Measurements from ENCODE around the gene B4GALNT1. TPM values are rescaled to one million over a fixed set of nuclear protein-coding genes. Genes with fewer than 3 reads are reported as not detected.

Gene B4GALNT1
- total and polyA plus RNA-seq, 2 of the 13 experiments (the other 11 are each of a cell fraction or from before 2014, with no cell fraction given): 4.5 to 5.4 TPM

- TF ChIP-seq CTCF (CRISPR knock-in tag; IDR thresholded peaks at IDR 0.05): no peak
- TF ChIP-seq SAFB2 (CRISPR knock-in tag; IDR thresholded peaks at IDR 0.05; ENCODE audit: borderline replicate concordance, low read depth): no peak
- TF ChIP-seq ZNF556 (CRISPR knock-in tag; IDR thresholded peaks at IDR 0.05; ENCODE audit: borderline replicate concordance): no peak; the same call in 1 of the 2 replicates
- TF ChIP-seq, protein P1, sequence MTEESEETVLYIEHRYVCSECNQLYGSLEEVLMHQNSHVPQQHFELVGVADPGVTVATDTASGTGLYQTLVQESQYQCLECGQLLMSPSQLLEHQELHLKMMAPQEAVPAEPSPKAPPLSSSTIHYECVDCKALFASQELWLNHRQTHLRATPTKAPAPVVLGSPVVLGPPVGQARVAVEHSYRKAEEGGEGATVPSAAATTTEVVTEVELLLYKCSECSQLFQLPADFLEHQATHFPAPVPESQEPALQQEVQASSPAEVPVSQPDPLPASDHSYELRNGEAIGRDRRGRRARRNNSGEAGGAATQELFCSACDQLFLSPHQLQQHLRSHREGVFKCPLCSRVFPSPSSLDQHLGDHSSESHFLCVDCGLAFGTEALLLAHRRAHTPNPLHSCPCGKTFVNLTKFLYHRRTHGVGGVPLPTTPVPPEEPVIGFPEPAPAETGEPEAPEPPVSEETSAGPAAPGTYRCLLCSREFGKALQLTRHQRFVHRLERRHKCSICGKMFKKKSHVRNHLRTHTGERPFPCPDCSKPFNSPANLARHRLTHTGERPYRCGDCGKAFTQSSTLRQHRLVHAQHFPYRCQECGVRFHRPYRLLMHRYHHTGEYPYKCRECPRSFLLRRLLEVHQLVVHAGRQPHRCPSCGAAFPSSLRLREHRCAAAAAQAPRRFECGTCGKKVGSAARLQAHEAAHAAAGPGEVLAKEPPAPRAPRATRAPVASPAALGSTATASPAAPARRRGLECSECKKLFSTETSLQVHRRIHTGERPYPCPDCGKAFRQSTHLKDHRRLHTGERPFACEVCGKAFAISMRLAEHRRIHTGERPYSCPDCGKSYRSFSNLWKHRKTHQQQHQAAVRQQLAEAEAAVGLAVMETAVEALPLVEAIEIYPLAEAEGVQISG (CRISPR knock-in tag; IDR thresholded peaks at IDR 0.05): peak; percentile 69
- TF ChIP-seq ZNF709 (CRISPR knock-in tag; IDR thresholded peaks at IDR 0.05): no peak
- no peak for TF ChIP-seq MATR3 (CRISPR knock-in tag; IDR thresholded peaks at IDR 0.05)
- no peak for TF ChIP-seq SP5 (CRISPR knock-in tag; IDR thresholded peaks at IDR 0.05; ENCODE audit: borderline replicate concordance, low read depth)
- no peak for TF ChIP-seq ZNF75D (CRISPR knock-in tag; IDR thresholded peaks at IDR 0.05; ENCODE audit: borderline replicate concordance)
- TF ChIP-seq KDM5A (IDR thresholded peaks at IDR 0.05; ENCODE audit: borderline replicate concordance, low read length): peak; percentile 40; the same call in 1 of the 2 replicates
- TF ChIP-seq ZNF878 (CRISPR knock-in tag; IDR thresholded peaks at IDR 0.05): no peak
- TF ChIP-seq IKZF1 (IDR thresholded peaks at IDR 0.05): no peak
- no peak for TF ChIP-seq KDM4B (CRISPR knock-in tag; IDR thresholded peaks at IDR 0.05)
- TF ChIP-seq SKIL (CRISPR knock-in tag; IDR thresholded peaks at IDR 0.05; ENCODE audit: borderline replicate concordance): no peak
- TF ChIP-seq PBX3 (CRISPR knock-in tag; IDR thresholded peaks at IDR 0.05; ENCODE audit: borderline replicate concordance): no peak
- peak; percentile 31; the same call in 1 of the 2 replicates for TF ChIP-seq TARDBP (CRISPR knock-in tag; IDR thresholded peaks at IDR 0.05)
- no peak for TF ChIP-seq PRMT3 (CRISPR knock-in tag; IDR thresholded peaks at IDR 0.05; ENCODE audit: borderline replicate concordance, low read depth)
- no peak for TF ChIP-seq RFX3 (CRISPR knock-in tag; IDR thresholded peaks at IDR 0.05)
- no peak for TF ChIP-seq ZNF292 (CRISPR knock-in tag; IDR thresholded peaks at IDR 0.05; ENCODE audit: borderline replicate concordance, low read depth)
These were observed 53.1 kb downstream of the B4GALNT1 start (continued) for GRCh38 chr12:57579677-57580465.
